ENCODE results near the gene RACGAP1. TPM values are rescaled to one million over a fixed set of nuclear protein-coding genes. Genes with fewer than 3 reads are reported as not detected.

The RACGAP1 gene
- total RNA-seq, 1 experiment from 2014 or later, result 112 TPM

DNA sequence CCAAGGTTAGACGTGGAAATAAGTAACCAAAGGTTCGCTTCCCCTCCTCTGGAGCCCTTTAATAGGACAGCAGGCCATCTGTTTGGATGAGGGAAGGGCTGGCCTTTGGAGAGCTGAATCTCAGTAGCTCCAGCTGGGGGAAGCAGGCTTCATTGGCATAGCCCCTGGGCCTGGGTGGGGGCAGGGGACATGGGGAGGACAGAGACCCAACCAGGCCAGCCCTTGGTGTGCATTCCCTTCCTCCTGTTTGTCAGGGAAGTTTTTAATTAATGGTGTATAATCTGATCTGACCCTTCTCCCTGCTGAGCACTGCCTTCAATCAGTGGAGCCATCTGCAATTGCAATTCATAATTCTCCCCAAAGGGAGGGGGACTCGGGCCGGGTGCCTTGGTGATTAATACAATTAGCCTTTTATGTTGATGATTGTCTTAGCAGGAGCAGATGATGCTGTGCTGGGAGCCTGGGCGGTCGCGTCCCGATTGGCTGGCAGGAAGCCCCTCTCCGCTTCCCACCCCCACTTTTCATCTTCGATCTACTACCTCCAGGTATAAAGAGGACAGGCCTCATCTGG, 46.2 kb downstream of the RACGAP1 start:
- Histone ChIP-seq H3K9me2 (ENCODE audit: insufficient read depth) (no peaks in the 10 kb centered on the region), H3F3A (ENCODE audit: insufficient read depth, low read depth) (peaks cover 9% of the 10 kb centered on the region; the same call in 1 of the 2 replicates), H3K4me3 (no peak overlapping the region), H4K20me1 (ENCODE audit: insufficient read depth) (no peaks in the 10 kb centered on the region), H3K27me3 (ENCODE audit: insufficient read depth, low read depth) (no peaks in the 10 kb centered on the region), H3K36me3 (ENCODE audit: low read depth) (no peaks in the 10 kb centered on the region), H2AFZ (no peak overlapping the region), H3K27ac (no peak overlapping the region), H3K4me2 (no peak overlapping the region), H3K79me2 (ENCODE audit: low read depth) (no peaks in the 10 kb centered on the region), H3K9me3 (ENCODE audit: insufficient read depth, low read depth) (no peaks in the 10 kb centered on the region), H3K4me1 (replicated peaks; ENCODE audit: insufficient read depth) (no peaks in the 10 kb centered on the region)
- no peak for DNase-seq
- TF ChIP-seq, protein P1, sequence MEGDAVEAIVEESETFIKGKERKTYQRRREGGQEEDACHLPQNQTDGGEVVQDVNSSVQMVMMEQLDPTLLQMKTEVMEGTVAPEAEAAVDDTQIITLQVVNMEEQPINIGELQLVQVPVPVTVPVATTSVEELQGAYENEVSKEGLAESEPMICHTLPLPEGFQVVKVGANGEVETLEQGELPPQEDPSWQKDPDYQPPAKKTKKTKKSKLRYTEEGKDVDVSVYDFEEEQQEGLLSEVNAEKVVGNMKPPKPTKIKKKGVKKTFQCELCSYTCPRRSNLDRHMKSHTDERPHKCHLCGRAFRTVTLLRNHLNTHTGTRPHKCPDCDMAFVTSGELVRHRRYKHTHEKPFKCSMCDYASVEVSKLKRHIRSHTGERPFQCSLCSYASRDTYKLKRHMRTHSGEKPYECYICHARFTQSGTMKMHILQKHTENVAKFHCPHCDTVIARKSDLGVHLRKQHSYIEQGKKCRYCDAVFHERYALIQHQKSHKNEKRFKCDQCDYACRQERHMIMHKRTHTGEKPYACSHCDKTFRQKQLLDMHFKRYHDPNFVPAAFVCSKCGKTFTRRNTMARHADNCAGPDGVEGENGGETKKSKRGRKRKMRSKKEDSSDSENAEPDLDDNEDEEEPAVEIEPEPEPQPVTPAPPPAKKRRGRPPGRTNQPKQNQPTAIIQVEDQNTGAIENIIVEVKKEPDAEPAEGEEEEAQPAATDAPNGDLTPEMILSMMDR (conservative IDR thresholded peaks at IDR 0.05), result no peak
- no peak for TF ChIP-seq EZH2 (IDR thresholded peaks at IDR 0.05; ENCODE audit: low read depth)
- intact Hi-C loops (cut with micrococcal nuclease; ENCODE audit: unreplicated experiment), result no loop called here
- ChIA-PET CTCF (interaction anchor here (0.6 kb wide), 1 partner anchor 12 kb away, joined by 3 read pairs; no protein-coding TSS in a partner anchor), POLR2A (ENCODE audit: unreplicated experiment) (no interaction called here)
- BruUV-seq (replicated peaks), result no TSS peak

DNA sequence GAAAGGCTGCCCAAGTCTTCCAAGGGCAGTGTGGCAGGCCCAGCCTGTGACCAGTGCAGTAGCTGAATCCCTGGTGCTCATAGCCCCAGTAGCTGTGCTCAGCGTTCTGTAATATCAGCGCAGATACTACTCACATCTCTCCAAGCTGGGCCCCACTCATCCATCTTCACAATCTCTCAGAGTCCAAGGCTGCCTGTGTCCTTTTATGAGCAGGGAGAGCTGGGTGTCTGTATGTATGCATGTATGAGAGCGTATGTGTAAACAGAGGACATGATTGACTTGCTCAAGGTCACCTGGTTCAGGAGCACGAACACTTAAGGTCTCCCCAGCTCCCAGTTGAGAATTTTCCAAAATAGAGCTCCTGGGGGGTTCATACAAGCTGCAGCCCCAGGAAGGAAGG, 47.2 kb downstream of the RACGAP1 start:
- Histone ChIP-seq H3K36me3 (ENCODE audit: low read depth) (no peaks in the 10 kb centered on the region), H3F3A (ENCODE audit: insufficient read depth, low read depth) (peaks cover 9% of the 10 kb centered on the region; the same call in 1 of the 2 replicates), H3K27ac (no peak overlapping the region), H4K20me1 (ENCODE audit: insufficient read depth) (no peaks in the 10 kb centered on the region), H3K4me1 (replicated peaks; ENCODE audit: insufficient read depth) (no peaks in the 10 kb centered on the region), H3K9me3 (ENCODE audit: insufficient read depth, low read depth) (no peaks in the 10 kb centered on the region), H3K4me2 (no peak overlapping the region), H3K9me2 (ENCODE audit: insufficient read depth) (no peaks in the 10 kb centered on the region), H3K27me3 (ENCODE audit: insufficient read depth, low read depth) (no peaks in the 10 kb centered on the region), H2AFZ (no peak overlapping the region), H3K79me2 (ENCODE audit: low read depth) (no peaks in the 10 kb centered on the region), H3K4me3 (no peak overlapping the region)
- intact Hi-C loops (cut with micrococcal nuclease; ENCODE audit: unreplicated experiment), result no loop called here
- CTCF ChIA-PET, result interaction anchor here (0.6 kb wide), 1 partner anchor 13 kb away, joined by 3 read pairs; no protein-coding TSS in a partner anchor
- POLR2A ChIA-PET (ENCODE audit: unreplicated experiment), result interaction anchor here (0.6 kb wide), 1 partner anchor 243 kb away, joined by 6 read pairs; no protein-coding TSS in a partner anchor
- TF ChIP-seq, protein P1 (conservative IDR thresholded peaks at IDR 0.05), result no peak
- no peak for TF ChIP-seq EZH2 (IDR thresholded peaks at IDR 0.05; ENCODE audit: low read depth)
- DNase-seq, result no peak
- BruUV-seq (replicated peaks), result no TSS peak

DNA sequence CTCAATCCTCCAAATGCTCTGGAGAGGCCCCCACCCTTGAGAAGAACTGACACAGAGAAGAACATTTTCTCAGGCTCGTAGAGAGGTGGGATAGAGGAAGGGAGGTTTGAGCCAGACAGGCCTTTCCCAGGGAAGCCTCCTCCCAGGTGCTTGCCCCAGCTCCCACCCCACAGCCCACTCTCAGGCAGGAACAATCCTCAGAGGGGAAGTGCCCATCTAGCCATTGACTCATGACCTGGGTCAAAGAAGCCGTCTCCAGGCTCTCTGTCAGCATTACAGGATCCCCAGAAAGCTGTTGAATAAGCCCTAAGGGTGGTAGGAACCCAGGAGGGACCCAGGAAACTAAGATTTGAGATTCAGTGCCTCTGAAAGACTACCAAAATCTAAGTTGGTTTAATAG, 48.7 kb downstream of the RACGAP1 start:
- no peaks in the 10 kb centered on the region for H3K9me3 ChIP-seq (ENCODE audit: insufficient read depth, low read depth)
- no peak overlapping the region for H3K4me3 ChIP-seq
- no TSS peak for BruUV-seq (replicated peaks)
- H3K4me1 ChIP-seq (replicated peaks; ENCODE audit: insufficient read depth), result no peaks in the 10 kb centered on the region
- ChIA-PET CTCF (interaction anchor here (0.8 kb wide), 1 partner anchor 80 kb away, joined by 3 read pairs; no protein-coding TSS in a partner anchor), POLR2A (ENCODE audit: unreplicated experiment) (no interaction called here)
- no peak for DNase-seq
- no peak overlapping the region for H3K4me2 ChIP-seq
- no peak overlapping the region for H2AFZ ChIP-seq
- H3F3A ChIP-seq (ENCODE audit: insufficient read depth, low read depth), result peaks cover 5% of the 10 kb centered on the region; the same call in 1 of the 2 replicates
- TF ChIP-seq EZH2 (IDR thresholded peaks at IDR 0.05; ENCODE audit: low read depth), result no peak
- TF ChIP-seq, protein P1 (conservative IDR thresholded peaks at IDR 0.05), result no peak
- H3K79me2 ChIP-seq (ENCODE audit: low read depth), result no peaks in the 10 kb centered on the region
- H3K27me3 ChIP-seq (ENCODE audit: insufficient read depth, low read depth), result no peaks in the 10 kb centered on the region
- no peaks in the 10 kb centered on the region for H4K20me1 ChIP-seq (ENCODE audit: insufficient read depth)
- H3K9me2 ChIP-seq (ENCODE audit: insufficient read depth), result no peaks in the 10 kb centered on the region
- intact Hi-C loops (cut with micrococcal nuclease; ENCODE audit: unreplicated experiment), result no loop called here
- no peak overlapping the region for H3K27ac ChIP-seq
- no peaks in the 10 kb centered on the region for H3K36me3 ChIP-seq (ENCODE audit: low read depth)

All from PC-9 (cell line).